ENCODE data around the gene MIOX.

MIOX gene

DNA sequence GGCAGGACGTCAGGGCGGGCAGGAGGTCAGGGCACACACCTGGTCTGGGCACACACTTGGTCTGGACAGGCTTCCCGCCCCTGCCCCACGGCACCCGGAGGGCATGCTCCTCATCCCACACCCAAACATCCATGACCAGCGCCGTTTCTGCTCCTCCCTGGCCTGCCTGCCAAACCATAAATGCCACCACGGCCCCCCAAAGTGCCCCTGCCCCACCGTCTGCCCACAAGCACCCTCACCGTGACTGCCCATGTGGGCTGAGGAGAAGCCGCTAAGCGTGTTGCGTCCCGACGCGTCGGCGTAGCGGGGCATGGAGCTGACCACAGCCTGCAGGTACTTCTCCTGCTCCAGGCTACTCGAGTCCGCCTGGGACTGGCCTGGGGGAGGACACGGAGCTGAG lies 27.6 kb upstream of the MIOX start:
- Histone ChIP-seq H3K27ac (ENCODE audit: extremely low read depth, low read depth, low read length) (no peak overlapping the region), H3K9me3 (ENCODE audit: control insufficient read depth, insufficient read depth, low read depth, low read length) (no peaks in the 10 kb centered on the region), H3K36me3 (ENCODE audit: control insufficient read depth in 2 of 2, insufficient read depth in 1 of 2, low read length in 2 of 2) (peaks cover 8 to 96% of the 10 kb centered on the region in 2 experiments; a peak in 2 of 3 replicates), H3K4me1 (ENCODE audit: control insufficient read depth, insufficient read depth, low read length) (no peaks in the 10 kb centered on the region), H3K4me3 (ENCODE audit: low read depth, low read length) (no peak overlapping the region)
- CTCF ChIA-PET: no interaction called here
- POLR2A ChIA-PET: interaction anchor here (0.6 to 1.5 kb wide), 2 partner anchors 15 to 378 kb away, joined by 3 to 4 read pairs; no protein-coding TSS in a partner anchor
- TF ChIP-seq ZSCAN16 (tag by site-specific recombination; IDR thresholded peaks at IDR 0.05): no peak
- 0 out of 2 replicates have a peak, but pooled peaks have one; percentile 25 for TF ChIP-seq ZNF600 (tag by site-specific recombination; IDR thresholded peaks at IDR 0.05)
- TF ChIP-seq ZNF830 (tag by site-specific recombination; IDR thresholded peaks at IDR 0.05; ENCODE audit: low read depth): no peak
- TF ChIP-seq, protein P1, sequence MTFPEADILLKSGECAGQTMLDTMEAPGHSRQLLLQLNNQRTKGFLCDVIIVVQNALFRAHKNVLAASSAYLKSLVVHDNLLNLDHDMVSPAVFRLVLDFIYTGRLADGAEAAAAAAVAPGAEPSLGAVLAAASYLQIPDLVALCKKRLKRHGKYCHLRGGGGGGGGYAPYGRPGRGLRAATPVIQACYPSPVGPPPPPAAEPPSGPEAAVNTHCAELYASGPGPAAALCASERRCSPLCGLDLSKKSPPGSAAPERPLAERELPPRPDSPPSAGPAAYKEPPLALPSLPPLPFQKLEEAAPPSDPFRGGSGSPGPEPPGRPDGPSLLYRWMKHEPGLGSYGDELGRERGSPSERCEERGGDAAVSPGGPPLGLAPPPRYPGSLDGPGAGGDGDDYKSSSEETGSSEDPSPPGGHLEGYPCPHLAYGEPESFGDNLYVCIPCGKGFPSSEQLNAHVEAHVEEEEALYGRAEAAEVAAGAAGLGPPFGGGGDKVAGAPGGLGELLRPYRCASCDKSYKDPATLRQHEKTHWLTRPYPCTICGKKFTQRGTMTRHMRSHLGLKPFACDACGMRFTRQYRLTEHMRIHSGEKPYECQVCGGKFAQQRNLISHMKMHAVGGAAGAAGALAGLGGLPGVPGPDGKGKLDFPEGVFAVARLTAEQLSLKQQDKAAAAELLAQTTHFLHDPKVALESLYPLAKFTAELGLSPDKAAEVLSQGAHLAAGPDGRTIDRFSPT (tag by site-specific recombination; IDR thresholded peaks at IDR 0.05): 0 out of 2 replicates have a peak, but pooled peaks have one; percentile 39

DNA sequence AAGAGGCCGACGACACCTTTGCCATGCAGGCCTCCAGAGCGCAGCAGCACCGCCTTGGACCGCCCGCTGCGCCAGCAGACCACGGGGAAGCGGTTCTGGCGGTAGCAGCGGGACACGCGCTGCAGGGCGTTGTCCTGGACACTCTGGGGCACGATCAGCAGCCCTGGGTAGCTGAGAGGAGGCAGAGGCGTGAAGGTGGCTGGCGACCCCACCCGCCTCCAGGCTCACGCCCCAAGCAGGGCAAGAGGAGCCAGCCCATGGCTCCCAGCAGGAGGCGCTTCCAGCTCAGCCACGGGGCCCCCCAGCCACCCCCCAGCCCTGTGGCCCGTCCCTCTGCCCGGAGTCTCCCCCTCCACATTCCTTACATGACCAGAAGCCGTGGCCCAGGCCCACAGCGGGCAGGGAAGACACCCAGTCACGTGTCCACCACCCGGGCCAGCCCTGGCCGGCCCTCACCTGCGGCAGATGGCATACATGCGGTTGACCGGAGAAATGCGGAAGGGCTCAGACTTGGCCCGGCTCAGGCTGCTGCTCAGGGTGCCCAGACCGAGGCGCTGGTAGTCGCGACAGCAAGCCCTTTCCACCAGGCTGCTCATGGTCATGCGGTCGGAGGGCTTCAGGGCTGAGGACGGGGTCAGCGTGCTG lies 27.0 kb upstream of the MIOX start:
- H3K27ac ChIP-seq (ENCODE audit: extremely low read depth, low read depth, low read length): no peak overlapping the region
- no peaks in the 10 kb centered on the region for H3K4me1 ChIP-seq (ENCODE audit: control insufficient read depth, insufficient read depth, low read length)
- no peak overlapping the region for H3K4me3 ChIP-seq (ENCODE audit: low read depth, low read length)
- TF ChIP-seq GLIS2 (tag by site-specific recombination; IDR thresholded peaks at IDR 0.05): 0 out of 2 replicates have a peak, but pooled peaks have one; percentile 6
- no peak for TF ChIP-seq ZNF248 (tag by site-specific recombination; IDR thresholded peaks at IDR 0.05)
- TF ChIP-seq KLF8 (tag by site-specific recombination; IDR thresholded peaks at IDR 0.05): peak; percentile 45; the same call in 1 of the 2 replicates
- CTCF ChIA-PET: no interaction called here
- H3K9me3 ChIP-seq (ENCODE audit: control insufficient read depth, insufficient read depth, low read depth, low read length): no peaks in the 10 kb centered on the region
- H3K36me3 ChIP-seq (ENCODE audit: control insufficient read depth in 2 of 2, insufficient read depth in 1 of 2, low read length in 2 of 2): peaks cover 8 to 96% of the 10 kb centered on the region in 2 experiments; a peak in 2 of 3 replicates
- POLR2A ChIA-PET: interaction anchor here (0.6 to 1.5 kb wide), 4 partner anchors 14 to 378 kb away, joined by 3 to 8 read pairs (median 4); partner anchors contain the start of gene SCO2

DNA sequence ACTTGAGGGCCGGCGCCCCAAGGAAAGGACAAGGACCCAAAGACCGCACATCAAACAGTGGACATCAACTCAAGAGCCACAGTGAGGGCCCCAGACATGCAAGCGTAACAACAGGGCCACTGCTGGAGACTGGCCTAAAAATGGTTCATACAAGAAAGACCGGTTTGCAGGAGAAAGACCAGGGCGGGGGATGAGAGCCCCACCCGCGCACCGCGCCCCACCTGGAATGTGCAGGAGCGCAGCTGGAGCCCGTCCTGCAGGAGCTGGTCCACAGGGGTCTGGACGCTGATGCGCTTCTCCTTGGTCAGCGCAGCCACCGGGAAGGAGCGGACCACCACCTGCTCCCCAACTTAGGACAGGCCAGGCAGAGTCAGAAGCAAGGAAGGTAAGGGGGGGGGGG lies 25.7 kb upstream of the MIOX start:
- peaks cover 8 to 96% of the 10 kb centered on the region in 2 experiments; a peak in 2 of 3 replicates for H3K36me3 ChIP-seq (ENCODE audit: control insufficient read depth in 2 of 2, insufficient read depth in 1 of 2, low read length in 2 of 2)
- no peaks in the 10 kb centered on the region for H3K4me1 ChIP-seq (ENCODE audit: control insufficient read depth, insufficient read depth, low read length)
- 0 out of 2 replicates have a peak, but pooled peaks have one; percentile 18 for TF ChIP-seq KLF8 (tag by site-specific recombination; IDR thresholded peaks at IDR 0.05)
- no peak for TF ChIP-seq ZNF560 (tag by site-specific recombination; IDR thresholded peaks at IDR 0.05; ENCODE audit: borderline replicate concordance)
- TF ChIP-seq ZNF23 (tag by site-specific recombination; IDR thresholded peaks at IDR 0.05; ENCODE audit: borderline replicate concordance): no peak
- peak; percentile 73 for TF ChIP-seq KLF1 (tag by site-specific recombination; IDR thresholded peaks at IDR 0.05)
- H3K9me3 ChIP-seq (ENCODE audit: control insufficient read depth, insufficient read depth, low read depth, low read length): no peaks in the 10 kb centered on the region
- no peak overlapping the region for H3K4me3 ChIP-seq (ENCODE audit: low read depth, low read length)
- ChIA-PET POLR2A (interaction anchor here (0.5 to 1.5 kb wide), 3 partner anchors 9 to 164 kb away, joined by 3 to 5 read pairs (median 4); partner anchors contain the start of gene SCO2), CTCF (interaction anchor here (0.9 to 1.1 kb wide), 3 partner anchors 11 to 233 kb away, joined by 3 to 4 read pairs (median 4); no protein-coding TSS in a partner anchor)
- H3K27ac ChIP-seq (ENCODE audit: extremely low read depth, low read depth, low read length): no peak overlapping the region

DNA sequence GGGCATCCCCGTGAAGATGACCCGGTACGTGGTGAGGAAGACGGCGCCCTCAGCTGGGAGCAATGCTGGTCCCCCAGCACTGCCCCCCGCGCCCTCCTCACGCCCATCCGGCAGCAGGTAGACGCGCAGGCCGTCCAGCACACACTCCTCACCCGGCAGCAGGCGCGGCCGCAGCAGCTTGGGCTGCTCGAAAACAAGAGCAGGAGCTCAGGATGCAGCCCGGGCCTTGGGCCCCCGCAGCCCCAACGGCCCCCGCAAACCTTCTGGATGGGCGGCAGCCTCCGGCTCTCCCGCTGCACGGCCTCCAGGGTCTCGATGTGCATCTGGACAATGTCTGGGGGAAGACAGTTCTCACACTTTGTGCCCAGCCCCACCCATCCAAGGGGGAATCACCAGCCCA lies 25.1 kb upstream of the MIOX start:
- Histone ChIP-seq H3K9me3 (ENCODE audit: control insufficient read depth, insufficient read depth, low read depth, low read length) (no peaks in the 10 kb centered on the region), H3K4me3 (ENCODE audit: low read depth, low read length) (no peak overlapping the region), H3K27ac (ENCODE audit: extremely low read depth, low read depth, low read length) (no peak overlapping the region), H3K4me1 (ENCODE audit: control insufficient read depth, insufficient read depth, low read length) (no peaks in the 10 kb centered on the region), H3K36me3 (ENCODE audit: control insufficient read depth in 2 of 2, insufficient read depth in 1 of 2, low read length in 2 of 2) (peaks cover 8 to 97% of the 10 kb centered on the region in 2 experiments; a peak in 2 of 3 replicates)
- ChIA-PET POLR2A (interaction anchor here (0.6 to 1.1 kb wide), 3 partner anchors 8 to 64 kb away, joined by 3 to 4 read pairs (median 3); partner anchors contain the start of gene SCO2), CTCF (interaction anchor here (1.1 to 1.7 kb wide), 2 partner anchors 11 to 37 kb away, joined by 3 to 6 read pairs; no protein-coding TSS in a partner anchor)
- TF ChIP-seq ZNF292 (tag by site-specific recombination; IDR thresholded peaks at IDR 0.05; ENCODE audit: borderline replicate concordance, low read depth) (no peak), GLIS2 (tag by site-specific recombination; IDR thresholded peaks at IDR 0.05) (no peak), OVOL3 (tag by site-specific recombination; IDR thresholded peaks at IDR 0.05) (no peak)
- TF ChIP-seq, protein P2, sequence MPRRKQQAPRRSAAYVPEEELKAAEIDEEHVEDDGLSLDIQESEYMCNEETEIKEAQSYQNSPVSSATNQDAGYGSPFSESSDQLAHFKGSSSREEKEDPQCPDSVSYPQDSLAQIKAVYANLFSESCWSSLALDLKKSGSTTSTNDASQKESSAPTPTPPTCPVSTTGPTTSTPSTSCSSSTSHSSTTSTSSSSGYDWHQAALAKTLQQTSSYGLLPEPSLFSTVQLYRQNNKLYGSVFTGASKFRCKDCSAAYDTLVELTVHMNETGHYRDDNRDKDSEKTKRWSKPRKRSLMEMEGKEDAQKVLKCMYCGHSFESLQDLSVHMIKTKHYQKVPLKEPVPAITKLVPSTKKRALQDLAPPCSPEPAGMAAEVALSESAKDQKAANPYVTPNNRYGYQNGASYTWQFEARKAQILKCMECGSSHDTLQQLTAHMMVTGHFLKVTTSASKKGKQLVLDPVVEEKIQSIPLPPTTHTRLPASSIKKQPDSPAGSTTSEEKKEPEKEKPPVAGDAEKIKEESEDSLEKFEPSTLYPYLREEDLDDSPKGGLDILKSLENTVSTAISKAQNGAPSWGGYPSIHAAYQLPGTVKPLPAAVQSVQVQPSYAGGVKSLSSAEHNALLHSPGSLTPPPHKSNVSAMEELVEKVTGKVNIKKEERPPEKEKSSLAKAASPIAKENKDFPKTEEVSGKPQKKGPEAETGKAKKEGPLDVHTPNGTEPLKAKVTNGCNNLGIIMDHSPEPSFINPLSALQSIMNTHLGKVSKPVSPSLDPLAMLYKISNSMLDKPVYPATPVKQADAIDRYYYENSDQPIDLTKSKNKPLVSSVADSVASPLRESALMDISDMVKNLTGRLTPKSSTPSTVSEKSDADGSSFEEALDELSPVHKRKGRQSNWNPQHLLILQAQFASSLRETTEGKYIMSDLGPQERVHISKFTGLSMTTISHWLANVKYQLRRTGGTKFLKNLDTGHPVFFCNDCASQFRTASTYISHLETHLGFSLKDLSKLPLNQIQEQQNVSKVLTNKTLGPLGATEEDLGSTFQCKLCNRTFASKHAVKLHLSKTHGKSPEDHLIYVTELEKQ (tag by site-specific recombination; IDR thresholded peaks at IDR 0.05; ENCODE audit: borderline replicate concordance): no peak
- TF ChIP-seq, protein P3, sequence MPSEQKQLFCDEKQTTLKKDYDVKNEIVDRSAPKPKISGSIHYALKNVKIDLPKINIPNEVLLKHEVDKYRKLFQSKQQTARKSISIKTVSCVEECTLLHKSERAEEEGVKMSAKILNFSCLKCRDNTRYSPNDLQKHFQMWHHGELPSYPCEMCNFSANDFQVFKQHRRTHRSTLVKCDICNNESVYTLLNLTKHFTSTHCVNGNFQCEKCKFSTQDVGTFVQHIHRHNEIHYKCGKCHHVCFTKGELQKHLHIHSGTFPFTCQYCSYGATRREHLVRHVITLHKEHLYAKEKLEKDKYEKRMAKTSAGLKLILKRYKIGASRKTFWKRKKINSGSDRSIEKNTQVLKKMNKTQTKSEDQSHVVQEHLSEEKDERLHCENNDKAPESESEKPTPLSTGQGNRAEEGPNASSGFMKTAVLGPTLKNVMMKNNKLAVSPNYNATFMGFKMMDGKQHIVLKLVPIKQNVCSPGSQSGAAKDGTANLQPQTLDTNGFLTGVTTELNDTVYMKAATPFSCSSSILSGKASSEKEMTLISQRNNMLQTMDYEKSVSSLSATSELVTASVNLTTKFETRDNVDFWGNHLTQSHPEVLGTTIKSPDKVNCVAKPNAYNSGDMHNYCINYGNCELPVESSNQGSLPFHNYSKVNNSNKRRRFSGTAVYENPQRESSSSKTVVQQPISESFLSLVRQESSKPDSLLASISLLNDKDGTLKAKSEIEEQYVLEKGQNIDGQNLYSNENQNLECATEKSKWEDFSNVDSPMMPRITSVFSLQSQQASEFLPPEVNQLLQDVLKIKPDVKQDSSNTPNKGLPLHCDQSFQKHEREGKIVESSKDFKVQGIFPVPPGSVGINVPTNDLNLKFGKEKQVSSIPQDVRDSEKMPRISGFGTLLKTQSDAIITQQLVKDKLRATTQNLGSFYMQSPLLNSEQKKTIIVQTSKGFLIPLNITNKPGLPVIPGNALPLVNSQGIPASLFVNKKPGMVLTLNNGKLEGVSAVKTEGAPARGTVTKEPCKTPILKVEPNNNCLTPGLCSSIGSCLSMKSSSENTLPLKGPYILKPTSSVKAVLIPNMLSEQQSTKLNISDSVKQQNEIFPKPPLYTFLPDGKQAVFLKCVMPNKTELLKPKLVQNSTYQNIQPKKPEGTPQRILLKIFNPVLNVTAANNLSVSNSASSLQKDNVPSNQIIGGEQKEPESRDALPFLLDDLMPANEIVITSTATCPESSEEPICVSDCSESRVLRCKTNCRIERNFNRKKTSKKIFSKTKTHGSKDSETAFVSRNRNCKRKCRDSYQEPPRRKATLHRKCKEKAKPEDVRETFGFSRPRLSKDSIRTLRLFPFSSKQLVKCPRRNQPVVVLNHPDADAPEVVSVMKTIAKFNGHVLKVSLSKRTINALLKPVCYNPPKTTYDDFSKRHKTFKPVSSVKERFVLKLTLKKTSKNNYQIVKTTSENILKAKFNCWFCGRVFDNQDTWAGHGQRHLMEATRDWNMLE (tag by site-specific recombination; conservative IDR thresholded peaks at IDR 0.05; ENCODE audit: low read depth): no peak

Measured in HEK293 (cell line).